ENCODE data around the gene ST6GAL1.
"Not testable (repeated sequence)": the region's sequence is repeated elsewhere in the genome, so short reads cannot be mapped to it uniquely, and the experiment has no call there.

ST6GAL1 gene

DNA sequence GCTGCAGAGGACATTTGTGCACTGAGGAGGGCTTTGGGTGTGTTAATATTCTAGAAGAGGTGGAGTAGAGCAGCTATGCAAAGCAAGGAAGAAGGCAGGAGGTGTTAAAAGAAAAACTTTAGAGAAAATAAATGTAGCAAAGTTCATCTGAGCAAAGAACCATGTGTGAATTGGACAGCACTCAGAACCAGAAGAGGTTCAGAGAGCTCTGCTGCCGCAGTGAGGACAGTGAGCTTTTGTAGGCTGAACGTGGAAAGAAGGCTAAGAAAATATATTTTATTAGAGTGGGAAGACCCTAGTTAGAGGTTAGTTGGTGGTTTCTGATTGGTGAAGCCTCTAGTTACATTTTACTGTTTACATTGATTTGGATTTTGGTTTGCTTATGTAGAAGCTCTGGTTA, 50.7 kb downstream of the ST6GAL1 start:
- Histone ChIP-seq H3K9me3 (ENCODE audit: control insufficient read depth, low read length) (no peaks in the 10 kb centered on the region), H3K9ac (ENCODE audit: low read length) (no peak overlapping the region), H3K27me3 (ENCODE audit: control insufficient read depth, insufficient read depth, low read length) (no peaks in the 10 kb centered on the region), H3K4me3 (ENCODE audit: low read length) (no peak overlapping the region), H3K4me1 (ENCODE audit: control insufficient read depth, insufficient read depth, low read length) (peaks cover 21% of the 10 kb centered on the region), H3K36me3 (ENCODE audit: control insufficient read depth, insufficient read depth, low read length) (no peaks in the 10 kb centered on the region)

DNA sequence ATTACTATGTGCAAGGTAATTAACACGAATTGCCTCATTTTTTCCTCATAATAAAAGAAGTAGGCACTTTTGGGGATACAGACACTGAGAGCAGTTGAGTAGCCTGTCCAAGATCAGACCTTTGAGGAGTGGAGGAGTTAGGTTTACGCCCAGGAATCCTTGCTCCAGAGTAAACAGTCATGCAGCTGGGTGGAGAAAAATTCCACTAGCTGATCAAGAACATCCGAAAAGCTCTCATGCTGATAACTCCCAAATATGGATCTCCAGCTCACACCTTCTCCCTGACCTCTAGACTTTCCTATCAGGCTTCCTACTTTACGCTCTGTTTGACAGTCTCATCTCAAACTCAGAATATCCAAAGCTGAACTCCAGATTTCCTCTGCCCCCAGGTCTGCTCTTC, 53.3 kb downstream of the ST6GAL1 start:
- H3K4me1 ChIP-seq (ENCODE audit: control insufficient read depth, insufficient read depth, low read length): peaks cover 7% of the 10 kb centered on the region
- H3K27me3 ChIP-seq (ENCODE audit: control insufficient read depth, insufficient read depth, low read length): no peaks in the 10 kb centered on the region
- no peak overlapping the region for H3K4me3 ChIP-seq (ENCODE audit: low read length)
- H3K36me3 ChIP-seq (ENCODE audit: control insufficient read depth, insufficient read depth, low read length): no peaks in the 10 kb centered on the region
- no peak overlapping the region for H3K9ac ChIP-seq (ENCODE audit: low read length)
- H3K9me3 ChIP-seq (ENCODE audit: control insufficient read depth, low read length): no peaks in the 10 kb centered on the region

DNA sequence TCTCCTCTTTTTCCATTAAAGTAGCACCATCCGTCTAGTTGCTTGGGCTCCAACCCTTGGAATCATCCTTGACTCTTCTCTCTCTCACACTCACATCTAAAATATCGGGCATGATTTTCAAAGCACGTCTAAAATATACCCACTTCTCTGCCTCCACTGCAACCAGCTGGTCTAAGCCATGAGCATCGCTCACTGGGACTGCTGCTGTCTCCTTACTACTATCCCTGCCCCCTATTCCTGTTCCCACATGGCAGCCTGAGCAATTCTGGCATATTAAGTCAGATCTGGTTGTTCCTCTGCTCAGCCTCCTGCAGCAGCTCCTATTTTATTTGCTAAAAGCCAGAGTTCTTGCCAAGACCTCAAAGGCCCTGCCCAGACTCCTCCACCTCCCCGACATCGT, 53.7 kb downstream of the ST6GAL1 start:
- H3K4me3 ChIP-seq (ENCODE audit: low read length): no peak overlapping the region
- H3K4me1 ChIP-seq (ENCODE audit: control insufficient read depth, insufficient read depth, low read length): peaks cover 7% of the 10 kb centered on the region
- no peaks in the 10 kb centered on the region for H3K36me3 ChIP-seq (ENCODE audit: control insufficient read depth, insufficient read depth, low read length)
- no peaks in the 10 kb centered on the region for H3K9me3 ChIP-seq (ENCODE audit: control insufficient read depth, low read length)
- H3K9ac ChIP-seq (ENCODE audit: low read length): no peak overlapping the region
- no peaks in the 10 kb centered on the region for H3K27me3 ChIP-seq (ENCODE audit: control insufficient read depth, insufficient read depth, low read length)

DNA sequence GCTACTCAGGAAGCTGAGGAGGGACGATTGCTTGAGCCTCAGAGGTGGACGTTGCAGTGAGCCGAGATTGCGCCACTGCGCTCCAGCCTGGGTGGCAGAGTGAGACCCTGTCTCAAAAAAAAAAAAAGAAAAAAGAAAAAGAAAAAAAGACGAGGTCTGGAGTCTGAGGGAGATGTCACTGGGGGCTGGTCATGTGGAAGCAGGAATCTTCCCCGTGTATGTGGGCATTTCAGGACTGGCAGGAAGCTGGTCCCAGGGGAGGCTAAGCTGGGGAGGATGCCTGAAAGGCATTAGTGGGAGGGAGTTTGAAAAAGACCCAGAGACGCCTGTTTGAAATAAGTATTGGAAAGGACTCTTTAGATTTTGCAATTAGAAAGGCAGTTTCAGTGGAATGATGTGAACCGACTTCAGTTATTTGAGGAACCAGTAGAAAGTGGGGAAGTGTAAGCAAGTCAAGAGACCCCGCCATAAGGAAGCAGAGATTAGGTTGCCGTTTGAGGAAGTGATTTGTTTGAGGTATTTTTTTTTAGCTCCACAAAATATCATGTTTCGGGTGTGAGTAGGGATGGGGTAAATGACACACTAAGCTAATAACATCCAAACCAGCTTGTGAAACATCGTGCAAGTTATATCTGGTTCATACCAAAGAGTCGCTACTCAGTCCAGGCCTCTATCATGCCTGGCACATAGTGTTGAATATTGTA, 55.5 kb downstream of the ST6GAL1 start:
- Histone ChIP-seq H3K4me1 (ENCODE audit: control insufficient read depth, insufficient read depth, low read length) (peaks cover 7% of the 10 kb centered on the region), H3K36me3 (ENCODE audit: control insufficient read depth, insufficient read depth, low read length) (no peaks in the 10 kb centered on the region), H3K4me3 (ENCODE audit: low read length) (no peak overlapping the region)

DNA sequence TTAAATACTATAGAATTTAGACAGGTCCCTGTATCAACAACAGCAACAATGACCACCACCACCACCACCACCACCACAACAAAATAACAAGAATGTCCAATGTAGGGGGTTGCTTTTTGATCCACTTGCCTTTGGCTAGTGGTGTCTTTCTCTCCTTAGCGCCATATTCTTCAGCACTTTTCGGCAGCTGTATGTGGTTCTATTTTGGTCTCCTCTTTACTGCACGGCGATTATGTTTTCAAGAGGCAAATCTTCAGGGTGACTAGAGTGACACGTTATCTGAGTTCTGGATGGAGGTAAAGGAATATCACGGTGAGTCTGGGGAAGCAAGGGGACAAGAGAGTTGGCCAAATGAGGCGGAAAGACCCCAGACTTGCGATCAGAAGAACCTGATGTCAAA, 56.1 kb downstream of the ST6GAL1 start:
- H3K4me3 ChIP-seq (ENCODE audit: low read length): no peak overlapping the region
- no peaks in the 10 kb centered on the region for H3K36me3 ChIP-seq (ENCODE audit: control insufficient read depth, insufficient read depth, low read length)
- H3K4me1 ChIP-seq (ENCODE audit: control insufficient read depth, insufficient read depth, low read length): peaks cover 7% of the 10 kb centered on the region
- no peaks in the 10 kb centered on the region for H3K9me3 ChIP-seq (ENCODE audit: control insufficient read depth, low read length)
- H3K27me3 ChIP-seq (ENCODE audit: control insufficient read depth, insufficient read depth, low read length): no peaks in the 10 kb centered on the region
- no peak overlapping the region for H3K9ac ChIP-seq (ENCODE audit: low read length)

More for the DNA sequence above, 55.5 kb downstream of the ST6GAL1 start:
- Histone ChIP-seq H3K27me3 (ENCODE audit: control insufficient read depth, insufficient read depth, low read length) (no peaks in the 10 kb centered on the region), H3K9ac (ENCODE audit: low read length) (no peak overlapping the region), H3K9me3 (ENCODE audit: control insufficient read depth, low read length) (no peaks in the 10 kb centered on the region)

DNA sequence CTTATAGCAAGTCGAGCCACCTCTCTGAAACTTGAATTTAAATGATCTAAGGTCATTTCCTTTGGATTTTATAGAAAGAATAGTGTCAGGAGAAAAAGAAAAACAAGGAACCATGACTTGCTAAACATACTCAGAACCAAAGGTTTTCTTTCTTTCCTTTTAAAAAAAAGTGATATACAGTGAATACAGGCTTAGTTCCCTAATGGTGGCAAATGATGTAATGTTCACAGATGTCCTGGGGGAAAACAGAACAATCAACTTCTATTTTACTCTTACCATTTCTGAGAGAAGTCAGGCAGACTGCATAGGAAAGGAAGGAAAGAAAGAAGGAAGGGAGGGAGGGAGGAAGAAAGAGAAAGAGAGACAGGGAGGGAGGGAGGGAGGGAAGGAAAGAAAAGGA, 56.5 kb downstream of the ST6GAL1 start:
- Histone ChIP-seq H3K27me3 (ENCODE audit: control insufficient read depth, insufficient read depth, low read length) (no peaks in the 10 kb centered on the region), H3K36me3 (ENCODE audit: control insufficient read depth, insufficient read depth, low read length) (no peaks in the 10 kb centered on the region), H3K9me3 (ENCODE audit: control insufficient read depth, low read length) (no peaks in the 10 kb centered on the region), H3K4me3 (ENCODE audit: low read length) (no peak overlapping the region), H3K4me1 (ENCODE audit: control insufficient read depth, insufficient read depth, low read length) (peaks cover 7% of the 10 kb centered on the region), H3K9ac (ENCODE audit: low read length) (no peak overlapping the region)

DNA sequence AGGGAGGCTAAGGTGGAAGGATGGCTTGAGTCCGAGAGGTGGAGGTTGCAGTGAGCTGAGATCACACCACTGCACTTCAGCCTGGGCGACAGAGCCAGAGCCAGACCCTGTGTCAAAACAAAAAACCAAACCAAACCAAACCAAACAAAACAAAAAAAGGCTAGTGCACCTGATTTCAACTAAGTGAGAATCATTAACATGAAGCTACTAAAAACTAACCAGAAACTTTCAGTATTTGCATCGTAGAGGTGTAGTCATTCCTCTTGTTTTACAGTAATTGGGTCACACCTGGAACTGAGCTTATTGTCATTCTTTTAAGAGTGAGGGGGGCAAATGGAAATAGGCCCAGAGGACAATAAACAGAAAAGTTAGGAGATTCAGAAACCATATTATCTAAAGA, 58.5 kb downstream of the ST6GAL1 start:
- H3K4me3 ChIP-seq (ENCODE audit: low read length): no peak overlapping the region
- H3K36me3 ChIP-seq (ENCODE audit: control insufficient read depth, insufficient read depth, low read length): no peaks in the 10 kb centered on the region
- H3K9me3 ChIP-seq (ENCODE audit: control insufficient read depth, low read length): no peaks in the 10 kb centered on the region
- no peaks in the 10 kb centered on the region for H3K27me3 ChIP-seq (ENCODE audit: control insufficient read depth, insufficient read depth, low read length)
- H3K9ac ChIP-seq (ENCODE audit: low read length): no peak overlapping the region
- H3K4me1 ChIP-seq (ENCODE audit: control insufficient read depth, insufficient read depth, low read length): peaks cover under 1% of the 10 kb centered on the region

DNA sequence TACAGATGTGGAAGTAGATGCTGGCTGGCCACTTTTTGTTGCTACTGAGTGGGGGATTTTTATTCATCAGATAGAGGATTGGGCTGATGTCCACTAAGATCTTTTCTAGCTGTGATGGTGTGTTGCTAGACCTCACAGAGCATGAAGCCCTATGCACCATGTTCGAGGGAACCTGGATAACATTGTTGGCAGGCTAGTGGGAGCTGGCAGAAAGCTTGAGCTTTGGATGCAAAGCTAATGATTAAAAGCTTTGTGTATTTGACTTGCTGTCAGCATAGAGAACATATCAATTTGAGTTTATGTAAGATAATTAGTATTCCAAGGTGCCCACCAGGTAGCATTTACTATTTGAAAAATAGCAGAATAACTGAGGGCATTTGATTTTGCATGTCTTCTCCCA, 59.1 kb downstream of the ST6GAL1 start:
- Histone ChIP-seq H3K27me3 (ENCODE audit: control insufficient read depth, insufficient read depth, low read length) (no peaks in the 10 kb centered on the region), H3K36me3 (ENCODE audit: control insufficient read depth, insufficient read depth, low read length) (no peaks in the 10 kb centered on the region), H3K9me3 (ENCODE audit: control insufficient read depth, low read length) (no peaks in the 10 kb centered on the region), H3K9ac (ENCODE audit: low read length) (no peak overlapping the region), H3K4me3 (ENCODE audit: low read length) (no peak overlapping the region), H3K4me1 (ENCODE audit: control insufficient read depth, insufficient read depth, low read length) (no peaks in the 10 kb centered on the region)

DNA sequence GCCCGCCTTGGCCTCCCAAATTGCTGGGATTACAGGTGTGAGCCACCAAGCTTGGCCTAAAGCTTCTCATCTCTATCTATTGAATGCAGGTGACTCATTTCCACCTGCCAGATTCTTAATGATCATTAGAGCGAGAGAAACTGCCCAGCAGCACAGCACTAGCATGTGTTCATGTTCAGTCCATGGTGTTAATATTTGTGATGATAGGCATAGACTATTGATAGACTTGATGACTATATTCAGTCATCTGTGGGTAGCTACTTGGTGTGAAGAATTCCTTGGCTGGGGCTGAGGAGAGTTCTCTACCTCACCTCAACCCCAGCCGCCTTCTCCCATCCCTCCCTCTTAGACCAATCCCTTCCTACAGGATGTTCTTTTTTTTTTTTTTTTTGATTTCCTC, 60.0 kb downstream of the ST6GAL1 start:
- H3K36me3 ChIP-seq (ENCODE audit: control insufficient read depth, insufficient read depth, low read length): no peaks in the 10 kb centered on the region
- H3K4me1 ChIP-seq (ENCODE audit: control insufficient read depth, insufficient read depth, low read length): no peaks in the 10 kb centered on the region
- no peak overlapping the region for H3K4me3 ChIP-seq (ENCODE audit: low read length)
- H3K9me3 ChIP-seq (ENCODE audit: control insufficient read depth, low read length): no peaks in the 10 kb centered on the region
- H3K27me3 ChIP-seq (ENCODE audit: control insufficient read depth, insufficient read depth, low read length): no peaks in the 10 kb centered on the region
- H3K9ac ChIP-seq (ENCODE audit: low read length): no peak overlapping the region

DNA sequence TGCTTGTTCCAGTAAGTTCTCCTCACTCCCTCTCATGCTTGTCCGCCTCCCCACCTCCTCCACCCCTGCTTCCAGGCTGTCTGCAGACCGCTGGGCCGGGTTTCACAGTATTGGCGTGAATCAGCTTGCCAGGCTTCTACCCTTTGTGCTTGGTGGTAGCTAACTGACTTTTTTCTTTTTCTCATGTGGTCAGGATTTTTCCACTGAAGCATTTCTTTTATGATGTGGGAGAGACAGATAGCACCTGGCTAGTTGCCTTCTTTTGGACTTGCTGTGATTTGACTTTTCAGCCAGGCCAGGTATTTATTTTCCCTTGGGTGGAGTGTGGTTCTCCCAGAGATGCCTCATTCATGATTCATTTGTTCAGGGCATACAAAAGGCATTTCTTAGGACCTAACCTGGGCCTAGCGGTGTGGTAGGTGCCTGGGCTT, 60.6 kb downstream of the ST6GAL1 start:
- no peaks in the 10 kb centered on the region for H3K36me3 ChIP-seq (ENCODE audit: control insufficient read depth, insufficient read depth, low read length)
- H3K4me1 ChIP-seq (ENCODE audit: control insufficient read depth, insufficient read depth, low read length): no peaks in the 10 kb centered on the region
- H3K9me3 ChIP-seq (ENCODE audit: control insufficient read depth, low read length): no peaks in the 10 kb centered on the region
- no peaks in the 10 kb centered on the region for H3K27me3 ChIP-seq (ENCODE audit: control insufficient read depth, insufficient read depth, low read length)
- H3K4me3 ChIP-seq (ENCODE audit: low read length): no peak overlapping the region
- no peak overlapping the region for H3K9ac ChIP-seq (ENCODE audit: low read length)

DNA sequence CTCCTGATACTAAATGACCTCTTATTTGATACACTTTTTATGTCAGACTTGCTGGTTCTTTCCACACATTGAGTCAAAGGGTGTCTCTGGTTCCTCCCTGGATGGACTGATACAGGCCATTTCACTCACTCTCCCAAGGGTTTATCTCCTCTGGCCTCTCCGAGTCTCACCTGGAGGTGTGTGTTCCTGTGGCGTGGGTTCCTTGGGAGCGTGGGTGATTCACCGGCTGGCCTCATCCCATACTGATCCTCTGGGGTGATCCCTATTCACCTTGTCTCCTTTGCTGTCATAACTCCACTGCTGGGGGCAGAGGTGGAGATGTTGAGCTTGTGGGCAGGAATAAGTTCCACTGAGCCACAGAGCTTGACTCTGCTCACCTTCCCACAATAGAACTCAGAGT, 61.1 kb downstream of the ST6GAL1 start:
- H3K4me1 ChIP-seq (ENCODE audit: control insufficient read depth, insufficient read depth, low read length): no peaks in the 10 kb centered on the region
- no peaks in the 10 kb centered on the region for H3K9me3 ChIP-seq (ENCODE audit: control insufficient read depth, low read length)
- H3K9ac ChIP-seq (ENCODE audit: low read length): no peak overlapping the region
- no peaks in the 10 kb centered on the region for H3K36me3 ChIP-seq (ENCODE audit: control insufficient read depth, insufficient read depth, low read length)
- no peaks in the 10 kb centered on the region for H3K27me3 ChIP-seq (ENCODE audit: control insufficient read depth, insufficient read depth, low read length)
- no peak overlapping the region for H3K4me3 ChIP-seq (ENCODE audit: low read length)

DNA sequence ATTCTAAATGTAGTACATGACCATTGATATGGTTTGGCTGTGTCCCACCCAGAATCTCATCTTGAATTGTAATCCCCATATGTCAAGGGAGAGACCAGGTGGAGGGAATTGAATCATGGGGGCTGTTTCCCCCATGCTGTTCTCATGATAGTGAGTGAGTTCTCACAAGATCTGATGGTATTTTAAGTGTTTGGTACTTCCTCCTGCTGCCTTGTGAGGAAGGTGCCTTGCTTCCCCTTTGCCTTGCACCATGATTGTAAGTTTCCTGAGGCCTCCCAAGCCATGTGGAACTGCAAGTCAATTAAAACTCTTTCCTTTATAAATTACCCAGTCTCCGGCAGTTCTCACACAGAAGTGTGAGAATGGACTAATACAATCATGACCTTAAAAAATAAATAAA, 61.8 kb downstream of the ST6GAL1 start:
- not testable (repeated sequence) for H3K4me1 ChIP-seq (ENCODE audit: control insufficient read depth, insufficient read depth, low read length); H3K36me3 ChIP-seq (ENCODE audit: control insufficient read depth, insufficient read depth, low read length); H3K4me3 ChIP-seq (ENCODE audit: low read length); H3K9me3 ChIP-seq (ENCODE audit: control insufficient read depth, low read length); H3K9ac ChIP-seq (ENCODE audit: low read length); H3K27me3 ChIP-seq (ENCODE audit: control insufficient read depth, insufficient read depth, low read length)

DNA sequence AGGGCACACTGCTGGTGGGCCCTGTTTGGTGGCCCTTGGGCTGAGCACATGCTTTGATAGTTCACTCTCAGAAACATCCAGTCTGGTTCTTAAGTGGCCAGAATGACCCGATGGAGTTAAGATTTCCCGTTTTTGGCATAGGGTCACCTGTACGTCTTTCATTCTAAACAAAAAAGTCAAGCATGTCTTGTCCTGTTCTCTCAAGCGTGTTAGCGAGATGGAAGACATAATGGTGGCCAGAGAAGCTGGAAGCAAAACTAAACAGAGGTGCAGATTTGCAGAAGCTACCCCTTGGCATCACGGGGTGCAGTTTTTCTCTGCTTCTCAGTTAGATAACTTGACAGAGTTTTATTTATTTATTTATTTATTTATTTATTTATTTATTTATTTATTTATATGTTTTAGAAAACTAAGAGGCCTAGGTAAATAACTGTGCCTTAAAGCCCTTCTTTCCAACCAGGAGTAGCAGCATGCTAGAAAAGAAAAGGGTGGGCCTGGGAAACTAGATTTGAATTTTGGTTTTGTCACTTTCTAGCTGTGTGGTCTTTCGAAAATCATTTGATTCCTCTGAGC, 63.0 kb downstream of the ST6GAL1 start:
- Histone ChIP-seq H3K4me1 (ENCODE audit: control insufficient read depth, insufficient read depth, low read length) (peaks cover 4% of the 10 kb centered on the region), H3K9ac (ENCODE audit: low read length) (no peak overlapping the region)

More for the DNA sequence above, 63.0 kb downstream of the ST6GAL1 start:
- H3K4me3 ChIP-seq (ENCODE audit: low read length): no peak overlapping the region
- H3K9me3 ChIP-seq (ENCODE audit: control insufficient read depth, low read length): no peaks in the 10 kb centered on the region
- H3K36me3 ChIP-seq (ENCODE audit: control insufficient read depth, insufficient read depth, low read length): no peaks in the 10 kb centered on the region
- no peaks in the 10 kb centered on the region for H3K27me3 ChIP-seq (ENCODE audit: control insufficient read depth, insufficient read depth, low read length)

Data from mucosa of stomach (tissue), 1 donor.